ENCODE results near the gene MYL10. TPM values are rescaled to one million over a fixed set of nuclear protein-coding genes. Genes with fewer than 3 reads are reported as not detected.

Gene MYL10
- total RNA-seq, 8 experiments from 2014 or later = not detected

DNA sequence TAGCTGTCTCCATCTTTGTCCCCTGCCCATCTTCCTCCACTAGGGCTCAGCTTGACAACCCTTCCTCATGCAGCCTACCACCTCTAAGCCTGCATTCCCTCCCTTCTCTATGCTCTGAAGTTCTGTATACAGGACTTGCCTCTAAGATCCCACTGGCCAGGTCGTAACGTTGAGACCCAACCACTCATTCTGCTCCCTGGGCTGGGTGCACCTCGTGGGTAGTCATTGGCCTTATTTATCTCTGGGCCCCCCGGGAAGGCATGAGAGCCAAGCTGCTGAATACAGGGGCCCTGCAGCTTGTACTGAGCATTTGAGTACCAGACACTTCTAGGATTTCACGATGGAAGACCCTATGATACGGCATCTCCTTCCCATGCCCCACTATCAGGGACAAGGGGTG is 31.2 kb downstream of the MYL10 start:
- WGBS, 10 experiments = 80 to 100% methylated on average over 1 to 2 of the region's 6 CpGs; no CpG with 5 or more reads in 8 of the 10 experiments
- H3K4me1 ChIP-seq (replicated peaks in 1 of 2) = peaks cover 0 to 5% of the 10 kb centered on the region in 2 donors
- H3K27ac ChIP-seq = no peak overlapping the region
- ATAC-seq (replicated peaks in 6 of 8) = no peak
- no peak overlapping the region for H3K4me3 ChIP-seq
- in situ Hi-C loops (cut with MboI; ENCODE audit: low pct_unique_long_range_greater_than_20kb in 2 of 9, low sequenced_read_pairs in 9 of 9, unreplicated experiment in 9 of 9) = no loop called here

DNA sequence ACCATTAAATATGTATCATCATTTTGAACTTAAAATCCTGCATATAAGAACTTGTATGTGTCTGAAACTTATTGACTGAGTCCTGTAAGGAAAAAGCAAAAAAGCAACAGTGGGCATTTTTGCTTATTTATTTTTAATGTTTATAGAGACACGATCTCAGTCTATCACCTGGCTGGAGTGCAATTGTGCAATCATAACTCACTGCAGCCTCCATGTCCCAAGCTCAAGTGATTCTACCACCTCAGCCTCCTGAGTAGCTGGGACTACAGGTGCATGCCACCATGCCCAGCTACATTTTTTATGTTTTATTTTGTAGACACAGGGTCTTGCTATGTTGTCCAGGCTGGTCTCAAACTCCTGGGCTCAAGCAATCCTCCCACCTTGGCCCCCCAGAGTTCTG is 32.2 kb downstream of the MYL10 start:
- H3K4me3 ChIP-seq = no peak overlapping the region
- WGBS, 10 experiments = 0 to 100% (median 61%) methylated on average over 1 of the region's 1 CpG; no CpG with 5 or more reads in 4 of the 10 experiments
- in situ Hi-C loops (cut with MboI; ENCODE audit: low pct_unique_long_range_greater_than_20kb in 2 of 9, low sequenced_read_pairs in 9 of 9, unreplicated experiment in 9 of 9) = no loop called here
- no peak overlapping the region for H3K27ac ChIP-seq
- no peaks in the 10 kb centered on the region for H3K4me1 ChIP-seq (replicated peaks in 1 of 2)
- ATAC-seq (replicated peaks in 6 of 8) = no peak

DNA sequence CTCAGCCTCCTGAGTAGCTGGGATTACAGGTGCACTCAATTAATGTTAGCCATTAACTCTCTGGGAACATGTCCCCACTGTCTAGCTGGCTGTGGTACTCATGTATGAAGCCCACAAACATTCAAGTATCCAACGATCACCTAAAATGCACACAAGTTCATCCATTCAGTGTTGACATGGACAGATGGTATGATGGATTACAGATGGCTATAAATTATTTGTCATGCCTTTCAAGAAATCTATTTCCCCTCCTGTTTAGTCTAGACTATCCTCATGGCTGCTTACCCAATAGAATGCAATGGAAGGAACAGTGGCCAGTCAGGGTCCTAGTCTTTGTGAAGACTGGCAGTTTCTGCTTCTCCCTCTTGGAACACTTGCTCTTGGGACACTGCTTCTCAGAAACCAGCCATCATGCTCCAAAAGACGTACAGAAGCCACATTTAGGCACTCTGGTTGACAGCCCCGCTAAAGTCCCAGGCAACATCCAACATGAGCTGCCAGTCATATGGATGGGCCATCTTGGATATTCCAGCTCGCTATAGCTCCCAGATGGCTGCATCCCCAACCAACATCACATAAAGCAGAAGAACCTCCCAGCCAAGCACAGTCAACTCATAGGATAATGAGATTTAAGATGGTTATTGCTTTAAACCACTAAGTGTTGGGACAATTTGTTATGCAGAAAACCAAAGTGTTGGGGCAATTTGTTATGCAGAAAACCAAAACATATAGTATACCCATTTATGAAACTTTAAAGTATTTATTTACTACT is 33.1 kb downstream of the MYL10 start:
- in situ Hi-C loops (cut with MboI; ENCODE audit: low pct_unique_long_range_greater_than_20kb in 2 of 9, low sequenced_read_pairs in 9 of 9, unreplicated experiment in 9 of 9) = no loop called here
- WGBS, 10 experiments = 7 to 100% (median 57%) methylated on average over 1 to 4 of the region's 4 CpGs; no CpG with 5 or more reads in 2 of the 10 experiments
- Histone ChIP-seq H3K27ac (no peak overlapping the region), H3K4me3 (no peak overlapping the region), H3K4me1 (replicated peaks in 1 of 2) (no peaks in the 10 kb centered on the region)
- ATAC-seq (replicated peaks in 6 of 8) = no peak

DNA sequence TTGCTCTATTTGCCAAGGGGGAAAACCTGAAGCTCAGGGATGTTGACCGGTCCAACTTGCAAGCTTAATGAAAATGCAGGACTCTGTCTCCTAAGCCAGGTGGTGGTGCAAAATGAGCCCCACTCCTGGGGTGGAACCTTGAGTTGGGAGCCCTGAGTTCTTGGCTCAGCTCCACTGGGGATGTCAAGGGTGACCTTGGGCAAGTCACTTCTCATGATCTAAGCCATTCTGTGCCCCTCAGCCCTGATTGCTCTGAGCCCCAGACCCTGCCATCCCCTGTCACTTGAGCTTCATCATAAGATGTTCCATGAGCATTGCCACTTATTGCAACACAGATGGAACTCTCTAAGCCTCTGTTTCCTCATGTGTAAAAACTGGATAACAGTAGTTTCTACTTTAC is 33.9 kb downstream of the MYL10 start:
- in situ Hi-C loops (cut with MboI; ENCODE audit: low pct_unique_long_range_greater_than_20kb in 2 of 9, low sequenced_read_pairs in 9 of 9, unreplicated experiment in 9 of 9) = no loop called here
- 0 to 100% (median 100%) methylated on average over 1 of the region's 1 CpG; no CpG with 5 or more reads in 5 of the 10 experiments for WGBS, 10 experiments

DNA sequence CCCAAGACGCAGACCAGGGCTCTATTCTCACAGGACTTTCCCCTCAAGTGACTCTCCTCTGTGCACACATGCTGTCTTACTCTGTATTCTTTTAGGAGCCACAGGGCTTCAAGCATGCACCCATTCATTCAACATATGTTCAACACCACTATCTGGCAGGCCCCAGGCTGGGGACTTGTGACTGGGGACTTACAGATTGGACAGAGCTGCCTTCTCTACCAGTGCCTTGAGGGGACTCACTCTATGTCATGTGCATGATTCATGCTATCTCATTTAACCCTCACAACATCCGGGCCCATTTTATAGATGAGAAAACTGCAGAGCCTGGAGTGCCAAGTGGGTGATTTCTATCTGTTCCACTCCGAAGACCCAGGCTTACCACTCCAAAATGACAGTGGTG is 34.3 kb downstream of the MYL10 start:
- no peak overlapping the region for H3K27ac ChIP-seq
- H3K4me3 ChIP-seq = no peak overlapping the region
- WGBS, 10 experiments = 20 to 100% (median 78%) methylated on average over 1 to 2 of the region's 3 CpGs; no CpG with 5 or more reads in 3 of the 10 experiments
- H3K4me1 ChIP-seq (replicated peaks in 1 of 2) = no peaks in the 10 kb centered on the region
- in situ Hi-C loops (cut with MboI; ENCODE audit: low pct_unique_long_range_greater_than_20kb in 2 of 9, low sequenced_read_pairs in 9 of 9, unreplicated experiment in 9 of 9) = no loop called here
- ATAC-seq (replicated peaks in 6 of 8) = no peak

More for the DNA sequence above, 33.9 kb downstream of the MYL10 start:
- H3K27ac ChIP-seq = no peak overlapping the region
- no peak for ATAC-seq (replicated peaks in 6 of 8)
- H3K4me1 ChIP-seq (replicated peaks in 1 of 2) = no peaks in the 10 kb centered on the region
- no peak overlapping the region for H3K4me3 ChIP-seq

DNA sequence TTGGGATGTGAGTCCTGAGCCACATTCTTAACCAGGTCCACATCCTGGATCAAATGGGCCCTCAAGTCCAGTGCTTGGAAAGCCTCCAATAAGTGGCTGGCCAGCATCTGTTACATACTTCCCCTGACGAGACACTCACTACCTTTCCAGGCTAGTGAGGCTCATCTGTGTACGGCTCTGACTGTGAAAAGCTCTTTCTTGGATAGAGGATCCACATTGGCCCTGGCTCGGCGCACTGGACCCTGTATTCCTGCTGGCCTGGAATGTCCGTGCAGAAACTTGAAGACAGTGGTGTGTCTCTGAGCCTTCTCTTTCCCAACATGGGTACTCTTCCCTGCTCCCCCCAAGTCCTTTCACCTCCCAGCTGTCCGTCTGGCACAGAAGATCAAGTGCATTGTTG is 35.5 kb downstream of the MYL10 start:
- 0 to 100% (median 73%) methylated on average over 1 to 6 of the region's 6 CpGs; no CpG with 5 or more reads in 2 of the 10 experiments for WGBS, 10 experiments
- in situ Hi-C loops (cut with MboI; ENCODE audit: low pct_unique_long_range_greater_than_20kb in 2 of 9, low sequenced_read_pairs in 9 of 9, unreplicated experiment in 9 of 9) = no loop called here
- ATAC-seq (replicated peaks in 6 of 8) = no peak
- Histone ChIP-seq H3K4me1 (replicated peaks in 1 of 2) (no peaks in the 10 kb centered on the region), H3K4me3 (no peak overlapping the region), H3K27ac (no peak overlapping the region)

DNA sequence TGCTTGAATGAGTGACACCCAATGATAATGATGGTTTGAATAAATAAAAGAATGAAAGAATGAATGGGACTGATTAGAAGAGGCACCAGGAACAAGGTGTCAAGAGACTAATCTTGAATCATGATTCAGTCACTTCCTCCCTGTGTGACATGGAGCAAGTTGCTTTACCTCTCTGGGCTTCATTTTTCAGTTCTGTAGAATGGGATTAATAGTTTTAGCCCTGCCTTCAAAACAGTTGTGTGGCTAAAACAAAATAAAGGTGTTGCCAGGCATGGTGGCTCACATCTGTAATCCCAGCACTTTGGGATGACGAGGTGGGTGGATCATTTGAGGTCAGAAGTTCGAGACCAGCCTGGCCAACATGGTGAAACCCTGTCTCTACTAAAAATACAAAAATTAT is 37.6 kb downstream of the MYL10 start:
- ATAC-seq (replicated peaks in 6 of 8) = no peak
- H3K4me3 ChIP-seq = no peak overlapping the region
- peaks cover 7 to 8% of the 10 kb centered on the region in 2 donors for H3K4me1 ChIP-seq (replicated peaks in 1 of 2)
- WGBS, 10 experiments = 62 to 100% (median 85%) methylated on average over 1 to 2 of the region's 2 CpGs; no CpG with 5 or more reads in 6 of the 10 experiments
- in situ Hi-C loops (cut with MboI; ENCODE audit: low pct_unique_long_range_greater_than_20kb in 2 of 9, low sequenced_read_pairs in 9 of 9, unreplicated experiment in 9 of 9) = no loop called here
- no peak overlapping the region for H3K27ac ChIP-seq

DNA sequence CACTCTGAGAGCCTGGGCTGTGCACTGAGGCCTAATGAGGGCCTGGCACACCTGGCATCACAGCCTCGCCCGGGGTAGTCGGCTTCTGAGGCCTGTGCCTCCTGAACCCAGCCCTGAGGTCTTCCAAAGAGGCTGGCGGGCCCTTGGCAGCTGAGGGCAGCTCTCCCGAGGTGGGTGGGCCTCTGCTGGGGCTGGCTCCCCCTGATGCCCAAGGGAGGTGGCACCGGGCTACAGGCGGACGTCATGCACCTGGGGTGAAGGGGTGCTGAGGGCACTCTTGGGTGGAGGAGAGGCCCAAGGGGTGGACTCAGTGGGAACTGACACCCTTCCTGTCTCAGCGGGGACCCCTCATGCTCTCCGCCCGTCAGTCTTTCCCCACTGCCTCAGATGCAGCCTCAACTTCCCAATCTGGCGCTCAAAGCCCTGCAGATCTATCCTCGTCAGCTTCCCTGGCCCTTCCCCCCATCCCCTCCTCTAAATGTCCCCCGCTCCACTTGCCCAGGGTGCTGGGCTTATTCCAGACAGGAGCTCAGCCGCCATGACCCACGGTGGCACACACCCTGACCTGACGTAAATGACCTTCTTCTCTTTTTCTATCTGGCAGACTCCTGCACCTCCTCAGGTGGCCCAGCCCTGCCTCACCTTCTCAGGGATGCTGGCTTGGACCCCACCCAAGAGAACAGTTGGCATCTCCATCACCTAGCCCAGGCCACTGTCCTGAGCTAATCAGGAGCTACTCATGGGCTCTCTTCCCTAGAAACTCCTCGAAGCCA is 38.2 kb downstream of the MYL10 start:
- peaks cover 10 to 13% of the 10 kb centered on the region in 2 donors for H3K4me1 ChIP-seq (replicated peaks in 1 of 2)
- ATAC-seq (replicated peaks in 6 of 8) = no peak
- 25 to 100% (median 89%) methylated on average over 1 to 6 of the region's 18 CpGs; no CpG with 5 or more reads in 2 of the 10 experiments for WGBS, 10 experiments
- in situ Hi-C loops (cut with MboI; ENCODE audit: low pct_unique_long_range_greater_than_20kb in 2 of 9, low sequenced_read_pairs in 9 of 9, unreplicated experiment in 9 of 9) = no loop called here
- H3K4me3 ChIP-seq = no peak overlapping the region
- H3K27ac ChIP-seq = no peak overlapping the region

DNA sequence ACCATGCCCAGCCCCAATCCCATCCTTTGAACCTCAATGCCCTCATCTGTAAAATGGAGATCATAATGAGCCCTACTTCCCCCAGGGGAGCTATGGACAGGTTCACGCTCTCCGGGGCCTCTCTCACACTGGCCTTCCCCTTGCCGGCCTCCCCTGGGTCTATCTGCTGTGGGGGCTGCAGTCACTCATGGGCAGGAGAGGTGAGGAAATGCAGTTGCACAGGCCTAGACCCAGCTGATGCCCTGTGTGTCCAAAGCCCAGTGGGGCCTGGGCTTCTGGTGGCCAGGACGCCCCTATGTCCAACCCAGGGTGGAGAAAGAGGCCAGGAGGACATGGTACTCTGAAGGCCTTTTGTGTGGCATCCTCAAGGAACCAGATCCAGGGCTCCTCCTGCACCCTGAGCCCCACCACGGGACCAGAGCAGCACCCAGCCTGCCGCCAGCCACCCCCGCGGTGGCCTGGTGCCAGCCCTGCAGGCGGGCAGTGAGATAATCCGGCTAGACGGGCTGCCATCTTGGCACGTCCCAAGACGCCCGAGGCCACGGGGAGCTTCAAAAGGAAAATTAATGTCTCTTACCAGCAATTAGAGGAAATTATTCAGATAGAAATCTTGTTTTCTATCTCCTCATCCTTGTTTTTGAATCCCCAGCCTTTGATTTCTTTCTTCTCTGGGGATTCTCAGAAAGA is 39.0 kb downstream of the MYL10 start:
- no peak overlapping the region for H3K27ac ChIP-seq
- no peak for ATAC-seq (replicated peaks in 6 of 8)
- in situ Hi-C loops (cut with MboI; ENCODE audit: low pct_unique_long_range_greater_than_20kb in 2 of 9, low sequenced_read_pairs in 9 of 9, unreplicated experiment in 9 of 9) = no loop called here
- H3K4me1 ChIP-seq (replicated peaks in 1 of 2) = peaks cover 11 to 18% of the 10 kb centered on the region in 2 donors
- 40 to 96% (median 75%) methylated on average over 1 to 6 of the region's 15 CpGs; no CpG with 5 or more reads in 4 of the 10 experiments for WGBS, 10 experiments
- H3K4me3 ChIP-seq = no peak overlapping the region

DNA sequence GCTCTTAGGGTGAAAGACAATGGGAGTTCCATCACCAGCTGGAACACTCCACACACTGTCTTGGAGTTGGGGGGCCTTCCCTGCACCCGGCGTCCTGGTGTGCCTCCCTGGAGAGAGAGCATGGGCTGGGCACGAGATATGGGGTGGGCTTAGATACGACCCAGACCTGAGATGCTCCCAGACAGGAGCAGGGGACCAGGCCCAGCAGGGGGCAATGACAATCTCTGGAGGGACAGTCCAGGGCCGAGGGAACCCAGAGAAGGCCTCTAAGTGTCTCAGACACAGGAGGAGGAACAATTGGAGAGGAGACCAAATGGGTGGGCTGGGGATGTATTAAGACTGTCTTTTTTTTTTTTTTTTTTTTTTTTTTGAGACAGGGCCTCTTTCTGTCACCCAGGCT is 40.0 kb downstream of the MYL10 start:
- no peak overlapping the region for H3K27ac ChIP-seq
- H3K4me1 ChIP-seq (replicated peaks in 1 of 2) = peaks cover 11 to 18% of the 10 kb centered on the region in 2 donors
- in situ Hi-C loops (cut with MboI; ENCODE audit: low pct_unique_long_range_greater_than_20kb in 2 of 9, low sequenced_read_pairs in 9 of 9, unreplicated experiment in 9 of 9) = no loop called here
- no peak overlapping the region for H3K4me3 ChIP-seq
- ATAC-seq (replicated peaks in 6 of 8) = no peak
- WGBS, 10 experiments = 0 to 100% (median 80%) methylated on average over 1 to 4 of the region's 5 CpGs; no CpG with 5 or more reads in 2 of the 10 experiments

DNA sequence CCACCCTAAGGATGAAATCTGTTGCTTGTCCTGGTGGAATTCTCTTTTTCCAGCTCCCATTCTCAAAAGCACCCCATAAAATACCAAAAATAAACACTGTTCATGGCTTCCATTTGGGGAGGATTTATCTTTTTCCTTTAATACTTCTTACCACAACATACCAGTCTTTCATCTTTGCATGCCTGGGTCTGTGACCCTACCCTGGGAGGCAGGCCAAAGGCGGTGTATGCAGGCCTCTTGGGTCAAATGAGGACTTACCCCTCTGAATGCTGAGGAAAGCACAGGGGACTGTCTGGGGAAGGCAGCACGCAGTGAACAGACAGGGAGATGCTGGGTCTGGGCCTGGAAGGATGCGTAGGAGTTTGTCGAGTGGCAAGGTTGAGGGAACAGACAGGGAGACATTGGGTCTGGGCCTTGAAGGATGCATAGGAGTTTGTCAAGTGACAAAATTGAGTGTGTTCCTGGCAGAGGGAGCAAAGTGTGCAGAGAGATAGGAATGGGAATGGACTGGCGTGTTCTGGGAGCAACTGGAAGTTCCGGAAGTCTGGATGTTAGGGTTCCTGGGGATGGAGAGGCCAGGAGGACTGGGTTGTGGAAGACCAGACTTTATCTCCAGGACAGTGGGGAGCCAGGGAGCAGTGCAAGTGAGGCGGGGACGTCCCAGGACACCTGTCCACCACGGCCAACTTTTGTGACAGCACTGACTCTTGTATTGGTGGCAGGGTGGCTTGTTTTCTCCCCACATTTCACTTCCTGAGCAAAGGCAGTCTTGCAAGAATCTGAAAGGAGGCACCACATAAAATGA is 40.8 kb downstream of the MYL10 start:
- ATAC-seq (replicated peaks in 6 of 8) = no peak
- 30 to 100% (median 78%) methylated on average over 2 to 7 of the region's 9 CpGs; no CpG with 5 or more reads in 2 of the 10 experiments for WGBS, 10 experiments
- Histone ChIP-seq H3K4me3 (no peak overlapping the region), H3K4me1 (replicated peaks in 1 of 2) (peaks cover 11 to 18% of the 10 kb centered on the region in 2 donors), H3K27ac (no peak overlapping the region)
- in situ Hi-C loops (cut with MboI; ENCODE audit: low pct_unique_long_range_greater_than_20kb in 2 of 9, low sequenced_read_pairs in 9 of 9, unreplicated experiment in 9 of 9) = no loop called here

DNA sequence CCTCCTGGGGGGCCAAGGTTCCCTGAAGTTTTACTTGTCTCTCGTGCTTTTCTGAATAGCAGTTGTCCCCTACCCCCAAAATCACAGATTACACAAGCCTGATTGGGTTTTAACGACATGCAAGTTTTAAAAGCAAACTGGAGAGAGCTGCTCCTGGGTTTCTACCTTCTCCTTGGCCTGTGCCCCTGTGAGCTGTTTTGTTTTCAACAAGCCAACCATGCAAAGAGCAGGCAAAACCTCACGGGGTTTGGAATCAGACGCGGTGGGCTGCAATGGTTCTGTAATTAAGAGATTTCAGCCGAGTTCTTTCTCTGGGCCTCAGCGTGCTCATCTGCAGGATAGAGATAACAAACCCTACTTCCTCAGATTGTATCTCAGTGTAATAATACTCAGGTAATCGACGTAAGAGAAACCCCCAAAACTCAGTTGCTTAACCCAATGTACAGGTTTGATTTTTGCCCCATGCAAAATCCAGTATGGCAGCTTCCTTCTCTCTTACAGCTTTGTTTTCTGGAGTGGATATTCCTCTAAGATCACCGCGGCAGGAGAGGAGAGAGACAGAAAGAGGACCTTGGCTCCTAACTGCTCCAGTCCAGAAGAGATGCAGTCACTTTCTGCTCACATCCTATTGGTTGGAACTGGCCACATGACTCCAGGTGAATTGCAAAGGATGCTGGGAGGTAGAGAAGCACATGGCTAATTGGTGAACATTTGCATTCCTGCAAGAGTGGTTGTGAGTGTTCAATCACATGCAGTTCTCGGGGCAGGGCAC is 42.0 kb downstream of the MYL10 start:
- in situ Hi-C loops (cut with MboI; ENCODE audit: low pct_unique_long_range_greater_than_20kb in 2 of 9, low sequenced_read_pairs in 9 of 9, unreplicated experiment in 9 of 9) = no loop called here
- Histone ChIP-seq H3K27ac (no peak overlapping the region), H3K4me3 (no peak overlapping the region), H3K4me1 (replicated peaks in 1 of 2) (peaks cover 11 to 18% of the 10 kb centered on the region in 2 donors)
- no peak for ATAC-seq (replicated peaks in 6 of 8)
- 48 to 100% (median 62%) methylated on average over 2 to 12 of the region's 12 CpGs; no CpG with 5 or more reads in 2 of the 10 experiments for WGBS, 10 experiments

Data from motor neuron (in vitro differentiated cells).